Measurements from ENCODE around the gene SIPA1L3.

DNA sequence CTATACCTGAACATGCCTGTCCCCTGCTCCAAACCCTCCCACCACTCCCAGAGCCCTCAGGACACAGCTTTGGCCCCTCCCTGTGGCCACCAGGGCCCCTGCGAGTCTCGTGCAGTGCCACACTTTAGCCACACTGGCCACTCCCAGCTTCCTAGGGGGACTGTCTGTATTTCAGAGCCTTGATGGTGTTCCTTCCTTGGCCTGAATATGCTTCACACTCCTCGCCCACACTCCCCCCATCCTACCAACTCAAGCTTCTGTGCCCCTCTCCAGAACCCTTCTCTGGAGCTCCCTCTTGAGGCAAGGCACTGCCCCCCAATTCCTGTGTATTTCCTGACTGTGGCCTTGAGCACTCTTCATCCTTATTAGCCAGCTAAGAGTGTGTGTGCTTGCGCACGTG is 236.8 kb downstream of the SIPA1L3 start:
- TF ChIP-seq, protein P1, sequence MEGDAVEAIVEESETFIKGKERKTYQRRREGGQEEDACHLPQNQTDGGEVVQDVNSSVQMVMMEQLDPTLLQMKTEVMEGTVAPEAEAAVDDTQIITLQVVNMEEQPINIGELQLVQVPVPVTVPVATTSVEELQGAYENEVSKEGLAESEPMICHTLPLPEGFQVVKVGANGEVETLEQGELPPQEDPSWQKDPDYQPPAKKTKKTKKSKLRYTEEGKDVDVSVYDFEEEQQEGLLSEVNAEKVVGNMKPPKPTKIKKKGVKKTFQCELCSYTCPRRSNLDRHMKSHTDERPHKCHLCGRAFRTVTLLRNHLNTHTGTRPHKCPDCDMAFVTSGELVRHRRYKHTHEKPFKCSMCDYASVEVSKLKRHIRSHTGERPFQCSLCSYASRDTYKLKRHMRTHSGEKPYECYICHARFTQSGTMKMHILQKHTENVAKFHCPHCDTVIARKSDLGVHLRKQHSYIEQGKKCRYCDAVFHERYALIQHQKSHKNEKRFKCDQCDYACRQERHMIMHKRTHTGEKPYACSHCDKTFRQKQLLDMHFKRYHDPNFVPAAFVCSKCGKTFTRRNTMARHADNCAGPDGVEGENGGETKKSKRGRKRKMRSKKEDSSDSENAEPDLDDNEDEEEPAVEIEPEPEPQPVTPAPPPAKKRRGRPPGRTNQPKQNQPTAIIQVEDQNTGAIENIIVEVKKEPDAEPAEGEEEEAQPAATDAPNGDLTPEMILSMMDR (IDR thresholded peaks at IDR 0.05), result no peak
- no peak for TF ChIP-seq POLR2A (IDR thresholded peaks at IDR 0.05)
